VCaP (cell line): Measurements from ENCODE around the gene HOXC11.

ENCODE experiments used
- H3K27ac ChIP-seq: fragments of 450-650 bp; 2 replicates; pipeline ENCODE4 v1.5.1; 2017
- TF ChIP-seq, protein P1 (sequence below): fragments of 450-650 bp; conservative IDR thresholded peaks from 2 replicates; pipeline ENCODE4 v1.5.1; 2017; ENCODE audit warnings: mild to moderate bottlenecking, moderate library complexity

HOXC11 gene

GRCh38 chr12:54016051-54016450 is 43.1 kb downstream of the HOXC11 start:
- TF ChIP-seq, protein P1, sequence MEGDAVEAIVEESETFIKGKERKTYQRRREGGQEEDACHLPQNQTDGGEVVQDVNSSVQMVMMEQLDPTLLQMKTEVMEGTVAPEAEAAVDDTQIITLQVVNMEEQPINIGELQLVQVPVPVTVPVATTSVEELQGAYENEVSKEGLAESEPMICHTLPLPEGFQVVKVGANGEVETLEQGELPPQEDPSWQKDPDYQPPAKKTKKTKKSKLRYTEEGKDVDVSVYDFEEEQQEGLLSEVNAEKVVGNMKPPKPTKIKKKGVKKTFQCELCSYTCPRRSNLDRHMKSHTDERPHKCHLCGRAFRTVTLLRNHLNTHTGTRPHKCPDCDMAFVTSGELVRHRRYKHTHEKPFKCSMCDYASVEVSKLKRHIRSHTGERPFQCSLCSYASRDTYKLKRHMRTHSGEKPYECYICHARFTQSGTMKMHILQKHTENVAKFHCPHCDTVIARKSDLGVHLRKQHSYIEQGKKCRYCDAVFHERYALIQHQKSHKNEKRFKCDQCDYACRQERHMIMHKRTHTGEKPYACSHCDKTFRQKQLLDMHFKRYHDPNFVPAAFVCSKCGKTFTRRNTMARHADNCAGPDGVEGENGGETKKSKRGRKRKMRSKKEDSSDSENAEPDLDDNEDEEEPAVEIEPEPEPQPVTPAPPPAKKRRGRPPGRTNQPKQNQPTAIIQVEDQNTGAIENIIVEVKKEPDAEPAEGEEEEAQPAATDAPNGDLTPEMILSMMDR = no peak
- H3K27ac ChIP-seq = peak overlapping the region; percentile 97

- TF ChIP-seq, protein P1 = no peak
- peak overlapping the region; percentile 97 for H3K27ac ChIP-seq
These were observed 43.6 kb downstream of the HOXC11 start for GRCh38 chr12:54016478-54016964.

DNA sequence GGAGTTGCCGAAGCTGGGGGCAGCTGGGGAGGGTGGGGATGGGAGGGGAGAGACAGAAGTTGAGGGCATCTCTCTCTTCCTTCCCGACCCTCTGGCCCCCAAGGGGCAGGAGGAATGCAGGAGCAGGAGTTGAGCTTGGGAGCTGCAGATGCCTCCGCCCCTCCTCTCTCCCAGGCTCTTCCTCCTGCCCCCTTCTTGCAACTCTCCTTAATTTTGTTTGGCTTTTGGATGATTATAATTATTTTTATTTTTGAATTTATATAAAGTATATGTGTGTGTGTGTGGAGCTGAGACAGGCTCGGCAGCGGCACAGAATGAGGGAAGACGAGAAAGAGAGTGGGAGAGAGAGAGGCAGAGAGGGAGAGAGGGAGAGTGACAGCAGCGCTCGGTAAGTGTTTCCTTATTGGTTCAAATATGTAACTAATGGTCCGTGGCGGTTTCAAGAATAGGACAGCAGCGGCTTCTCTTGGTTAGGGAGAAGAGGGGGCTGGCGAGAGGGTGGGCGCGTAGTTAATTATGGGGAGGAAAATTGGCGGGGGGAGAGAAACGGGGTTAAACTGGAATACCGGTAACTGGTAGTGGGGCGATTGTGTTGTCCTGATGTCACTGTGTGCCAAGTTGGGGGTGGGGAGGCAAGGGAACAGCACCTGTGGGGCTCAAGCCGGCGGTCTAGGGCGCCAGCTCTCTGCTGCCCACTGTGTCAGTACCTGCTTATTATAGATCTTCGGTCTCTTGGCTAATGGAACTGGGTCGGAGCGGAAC is 44.3 kb downstream of the HOXC11 start:
- TF ChIP-seq, protein P1 = 0 out of 2 replicates have a peak, but pooled peaks have one; percentile 20
- peak overlapping the region; percentile 97 for H3K27ac ChIP-seq

- TF ChIP-seq, protein P1 = 0 out of 2 replicates have a peak, but pooled peaks have one; percentile 2
- peak overlapping the region; percentile 97 for H3K27ac ChIP-seq
These were observed 45.0 kb downstream of the HOXC11 start for GRCh38 chr12:54017878-54018467.

- peak overlapping the region; percentile 97 for H3K27ac ChIP-seq
- TF ChIP-seq, protein P1 = no peak
These were observed 45.6 kb downstream of the HOXC11 start for GRCh38 chr12:54018468-54018984.

GRCh38 chr12:54019091-54019811 is 46.3 kb downstream of the HOXC11 start:
- H3K27ac ChIP-seq = peak overlapping the region; percentile 97
- TF ChIP-seq, protein P1 = no peak
